HT1080 (cell line): ENCODE data around the gene COLGALT1. TPM values are rescaled to one million over a fixed set of nuclear protein-coding genes. Genes with fewer than 3 reads are reported as not detected.

ENCODE experiments used
- DNase-seq: peaks from one replicate; pipeline ENCODE4 v3.0.0-alpha.2; 2015; ENCODE audit warnings: low read depth
- total RNA-seq: library from RNA; depleted of rRNA; stranded (reverse); fragments of >200 nt; shearing (Covaris generic); gene quantifications from 2 replicates; pipeline ENCODE4 v1.2.3, GENCODE V29; 2014; rRNA removed

The COLGALT1 gene
- total RNA-seq, 1 experiment from 2014 or later = 91.8 TPM

- DNase-seq = no peak
Measured at GRCh38 chr19:17618936-17619335, 63.5 kb downstream of the COLGALT1 start.

GRCh38 chr19:17620696-17621095 lies 65.2 kb downstream of the COLGALT1 start:
- DNase-seq = no peak

- no peak for DNase-seq
Measured at GRCh38 chr19:17623224-17623935, 67.9 kb downstream of the COLGALT1 start.

GRCh38 chr19:17624314-17624991 lies 69.0 kb downstream of the COLGALT1 start:
- DNase-seq = no peak

- no peak for DNase-seq
Measured at GRCh38 chr19:17625043-17625442, 69.6 kb downstream of the COLGALT1 start.

- DNase-seq = no peak
Measured at GRCh38 chr19:17625980-17626379, 70.5 kb downstream of the COLGALT1 start.

- DNase-seq = no peak
Measured at GRCh38 chr19:17626456-17627015, 71.1 kb downstream of the COLGALT1 start.

GRCh38 chr19:17627161-17627560 lies 71.7 kb downstream of the COLGALT1 start:
- DNase-seq = no peak

- no peak for DNase-seq
Measured at GRCh38 chr19:17627921-17628320, 72.5 kb downstream of the COLGALT1 start.

GRCh38 chr19:17629760-17630159 lies 74.3 kb downstream of the COLGALT1 start:
- DNase-seq = no peak

GRCh38 chr19:17632577-17632976 lies 77.1 kb downstream of the COLGALT1 start:
- DNase-seq = no peak

Other genes starting within 250 kb of the COLGALT1 start
- 111 and 122 TPM in 2 replicates for gene MRPL34, start 249.8 kb upstream of the COLGALT1 start, total RNA-seq
- 33.0 and 48.1 TPM in 2 replicates for gene DDA1, start 246.1 kb upstream of the COLGALT1 start, total RNA-seq
- gene ANO8, start 220.8 kb upstream of the COLGALT1 start, total RNA-seq = 2.1 and 2.3 TPM in 2 replicates
- 38.2 and 43.3 TPM in 2 replicates for gene GTPBP3, start 218.1 kb upstream of the COLGALT1 start, total RNA-seq
- gene PLVAP, start 178.3 kb upstream of the COLGALT1 start, total RNA-seq = not detected in 2 replicates
- gene CCDC194, start 161.5 kb upstream of the COLGALT1 start, total RNA-seq = not detected in 2 replicates
- gene BST2, start 150.0 kb upstream of the COLGALT1 start, total RNA-seq = 1.2 TPM in 1 of 2 replicates, not detected in the other
- 72.1 and 78.0 TPM in 2 replicates for gene MVB12A, start 135.6 kb upstream of the COLGALT1 start, total RNA-seq
- not detected in 2 replicates for gene TMEM221, start 107.0 kb upstream of the COLGALT1 start, total RNA-seq
- gene NXNL1, start 94.7 kb upstream of the COLGALT1 start, total RNA-seq = not detected in 2 replicates
- 8.9 and 9.1 TPM in 2 replicates for gene SLC27A1, start 85.1 kb upstream of the COLGALT1 start, total RNA-seq
- 61.6 and 75.0 TPM in 2 replicates for gene PGLS, start 44.0 kb upstream of the COLGALT1 start, total RNA-seq
- 0.02 and 0.07 TPM in 2 replicates for gene UNC13A, start 132.7 kb downstream of the COLGALT1 start, total RNA-seq
- gene MAP1S, start 163.8 kb downstream of the COLGALT1 start, total RNA-seq = 30.3 and 45.0 TPM in 2 replicates
- 0.53 TPM in 2 replicates for gene FCHO1, start 195.8 kb downstream of the COLGALT1 start, total RNA-seq
- 0.20 TPM in 1 of 2 replicates, not detected in the other for gene B3GNT3, start 239.5 kb downstream of the COLGALT1 start, total RNA-seq